Cardiac fibroblast (primary cell): ENCODE results near the gene TRMU.
A peak's percentile ranks its signal among the peaks of the same experiment; 100 is the strongest.

Source experiments
- DNase-seq, 2 donors: peaks; one replicate each; pipeline versions ENCODE4 v3.0.0 to v3.0.0-alpha.2; 2010; ENCODE audit warnings: low read depth in 2 of 2
- H3K4me3 ChIP-seq, 2 donors: replicated peaks in 1 of 2; 1 replicate in 1 of 2; 2 replicates in 1 of 2; pipeline ENCODE4 v1.5.1; 2011; ENCODE audit warnings: low read depth in 2 of 2, low read length in 2 of 2, mild to moderate bottlenecking in 2 of 2, moderate library complexity in 1 of 2
- CTCF ChIP-seq: IDR thresholded peaks from one replicate; pipeline ENCODE4 v1.5.1; 2011; ENCODE audit warnings: low read depth, mild to moderate bottlenecking, low read length, inconsistent platforms

TRMU gene

GRCh38 chr22:46336119-46337078 lies 885 bp downstream of the TRMU start:
- TF ChIP-seq CTCF, result no peak
- DNase-seq, result peak; percentile 11 to 27
- peak overlapping the region; percentile 81 to 96 for H3K4me3 ChIP-seq

GRCh38 chr22:46337870-46338269 lies 2.4 kb downstream of the TRMU start:
- no peak for TF ChIP-seq CTCF
- H3K4me3 ChIP-seq, result no peak overlapping the region
- no peak for DNase-seq

GRCh38 chr22:46338636-46339035 lies 3.1 kb downstream of the TRMU start:
- H3K4me3 ChIP-seq, result no peak overlapping the region
- no peak for TF ChIP-seq CTCF
- DNase-seq, result no peak

GRCh38 chr22:46339956-46340355 lies 4.4 kb downstream of the TRMU start:
- TF ChIP-seq CTCF, result no peak
- DNase-seq, result no peak
- no peak overlapping the region for H3K4me3 ChIP-seq

- TF ChIP-seq CTCF, result no peak
- H3K4me3 ChIP-seq, result no peak overlapping the region
- no peak for DNase-seq
Observed at GRCh38 chr22:46340676-46341075, 5.2 kb downstream of the TRMU start.

- DNase-seq, result no peak
- TF ChIP-seq CTCF, result no peak
- H3K4me3 ChIP-seq, result no peak overlapping the region
Observed at GRCh38 chr22:46346680-46347405, 11.3 kb downstream of the TRMU start.
